Measurements from ENCODE around the gene PCNX3.

The PCNX3 gene

GRCh38 chr11:65640483-65641296 is 25.1 kb downstream of the PCNX3 start:
- no peak for DNase-seq

GRCh38 chr11:65641297-65642013 is 25.9 kb downstream of the PCNX3 start:
- DNase-seq: no peak

GRCh38 chr11:65642014-65642671 is 26.6 kb downstream of the PCNX3 start:
- no peak for DNase-seq

- peak; percentile 17 for DNase-seq
These were observed 28.4 kb downstream of the PCNX3 start for GRCh38 chr11:65643971-65644370.

- no peak for DNase-seq
These were observed 29.3 kb downstream of the PCNX3 start for GRCh38 chr11:65644837-65645236.

- peak; percentile 44 for DNase-seq
These were observed 30.1 kb downstream of the PCNX3 start for GRCh38 chr11:65645710-65646109.

- no peak for DNase-seq
These were observed 30.8 kb downstream of the PCNX3 start for GRCh38 chr11:65646288-65646957.

GRCh38 chr11:65646958-65647701 is 31.6 kb downstream of the PCNX3 start:
- peak; percentile 13 for DNase-seq

GRCh38 chr11:65648997-65649493 is 33.5 kb downstream of the PCNX3 start:
- no peak for DNase-seq

GRCh38 chr11:65649656-65650546 is 34.3 kb downstream of the PCNX3 start:
- no peak for DNase-seq

GRCh38 chr11:65650547-65651338 is 35.2 kb downstream of the PCNX3 start:
- DNase-seq: no peak

- no peak for DNase-seq
These were observed 35.7 kb downstream of the PCNX3 start for GRCh38 chr11:65651339-65651588.

GRCh38 chr11:65651589-65652510 is 36.3 kb downstream of the PCNX3 start:
- peak; percentile 15 for DNase-seq

- peak; percentile 91 for DNase-seq
These were observed 37.1 kb downstream of the PCNX3 start for GRCh38 chr11:65652511-65653228.

GRCh38 chr11:65653229-65654225 is 38.0 kb downstream of the PCNX3 start:
- DNase-seq: no peak

- DNase-seq: no peak
These were observed 39.1 kb downstream of the PCNX3 start for GRCh38 chr11:65654375-65655349.

Measured in fibroblast of skin of right biceps (primary cell).